Measurements from ENCODE around the gene GALNT16. TPM values are rescaled to one million over a fixed set of nuclear protein-coding genes. Genes with fewer than 3 reads are reported as not detected.

The GALNT16 gene
- total RNA-seq, 1 donor from 2014 or later: 3.5 TPM

DNA sequence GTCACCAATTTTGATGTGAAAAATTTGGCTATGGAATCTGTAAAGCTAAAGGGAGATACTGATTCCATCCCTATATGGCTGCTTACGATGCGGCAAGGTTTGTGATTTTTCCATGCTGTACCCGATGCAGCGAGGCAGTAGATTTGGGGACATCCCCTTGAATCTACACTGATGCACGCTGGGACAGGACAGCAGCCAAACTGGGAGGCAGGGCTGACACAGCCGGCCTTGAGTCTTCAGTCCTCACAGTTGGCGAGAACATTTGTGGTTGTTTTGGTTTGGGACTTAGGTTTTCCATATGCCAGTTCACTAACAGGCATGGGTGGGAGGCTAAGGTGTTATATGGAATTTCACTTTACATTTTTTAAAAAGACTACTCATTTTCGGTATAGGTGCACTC, 3.8 kb downstream of the GALNT16 start:
- DNase-seq (no peak), ATAC-seq (no peak)
- H3K27ac ChIP-seq: no peak overlapping the region
- TF ChIP-seq, protein P1, sequence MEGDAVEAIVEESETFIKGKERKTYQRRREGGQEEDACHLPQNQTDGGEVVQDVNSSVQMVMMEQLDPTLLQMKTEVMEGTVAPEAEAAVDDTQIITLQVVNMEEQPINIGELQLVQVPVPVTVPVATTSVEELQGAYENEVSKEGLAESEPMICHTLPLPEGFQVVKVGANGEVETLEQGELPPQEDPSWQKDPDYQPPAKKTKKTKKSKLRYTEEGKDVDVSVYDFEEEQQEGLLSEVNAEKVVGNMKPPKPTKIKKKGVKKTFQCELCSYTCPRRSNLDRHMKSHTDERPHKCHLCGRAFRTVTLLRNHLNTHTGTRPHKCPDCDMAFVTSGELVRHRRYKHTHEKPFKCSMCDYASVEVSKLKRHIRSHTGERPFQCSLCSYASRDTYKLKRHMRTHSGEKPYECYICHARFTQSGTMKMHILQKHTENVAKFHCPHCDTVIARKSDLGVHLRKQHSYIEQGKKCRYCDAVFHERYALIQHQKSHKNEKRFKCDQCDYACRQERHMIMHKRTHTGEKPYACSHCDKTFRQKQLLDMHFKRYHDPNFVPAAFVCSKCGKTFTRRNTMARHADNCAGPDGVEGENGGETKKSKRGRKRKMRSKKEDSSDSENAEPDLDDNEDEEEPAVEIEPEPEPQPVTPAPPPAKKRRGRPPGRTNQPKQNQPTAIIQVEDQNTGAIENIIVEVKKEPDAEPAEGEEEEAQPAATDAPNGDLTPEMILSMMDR (IDR thresholded peaks at IDR 0.05): no peak
- intact Hi-C loops (cut with DNase I): no loop called here
- no peaks in the 10 kb centered on the region for H3K9me3 ChIP-seq
- H3K36me3 ChIP-seq: no peaks in the 10 kb centered on the region
- peaks cover 61% of the 10 kb centered on the region for H3K27me3 ChIP-seq (ENCODE audit: low read depth)
- peaks cover 8% of the 10 kb centered on the region for H3K4me1 ChIP-seq
- H3K4me3 ChIP-seq: no peak overlapping the region

DNA sequence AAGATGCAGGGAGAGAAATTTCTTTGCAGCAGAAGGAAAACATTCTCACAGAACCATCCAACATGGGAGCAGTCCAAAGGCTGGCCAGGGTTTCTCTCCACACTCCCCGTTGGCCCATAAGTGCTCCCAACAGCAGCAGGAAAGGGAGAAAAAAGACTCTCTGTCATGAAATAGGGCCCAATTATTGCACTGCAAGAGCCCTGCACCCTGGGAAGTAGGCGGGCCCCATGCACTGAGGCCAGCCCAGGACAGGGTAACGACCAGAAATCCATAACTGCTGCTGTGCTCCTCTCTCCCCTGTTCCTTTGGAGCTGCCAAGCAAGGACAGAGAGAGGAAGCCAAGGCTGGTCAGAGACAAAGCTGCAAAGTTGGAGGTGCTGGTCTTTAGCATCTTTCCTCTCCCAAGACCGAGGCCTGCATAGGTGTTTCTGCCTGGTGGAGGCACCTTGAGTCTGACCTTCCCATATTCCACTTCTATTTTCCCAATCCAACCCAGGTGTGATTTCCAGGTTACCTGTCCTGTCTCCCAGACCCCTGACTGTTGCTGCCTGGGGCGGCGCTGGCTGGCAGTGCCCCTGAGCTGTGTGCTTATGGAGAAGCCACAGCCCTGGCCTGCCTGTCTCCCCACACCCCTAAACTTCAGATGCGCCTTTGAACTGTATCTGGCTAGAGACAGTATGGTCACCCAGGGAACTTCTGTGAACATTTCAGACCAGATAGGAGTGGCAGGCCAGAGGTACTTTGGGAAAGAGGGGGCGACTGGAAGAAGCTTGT, 6.8 kb downstream of the GALNT16 start:
- Histone ChIP-seq H3K4me1 (no peaks in the 10 kb centered on the region), H3K9me3 (no peaks in the 10 kb centered on the region), H3K27ac (no peak overlapping the region), H3K4me3 (no peak overlapping the region), H3K36me3 (no peaks in the 10 kb centered on the region), H3K27me3 (ENCODE audit: low read depth) (peaks cover 31% of the 10 kb centered on the region)
- intact Hi-C loops (cut with DNase I): no loop called here
- DNase-seq (no peak), ATAC-seq (no peak)
- TF ChIP-seq, protein P1 (IDR thresholded peaks at IDR 0.05): no peak

DNA sequence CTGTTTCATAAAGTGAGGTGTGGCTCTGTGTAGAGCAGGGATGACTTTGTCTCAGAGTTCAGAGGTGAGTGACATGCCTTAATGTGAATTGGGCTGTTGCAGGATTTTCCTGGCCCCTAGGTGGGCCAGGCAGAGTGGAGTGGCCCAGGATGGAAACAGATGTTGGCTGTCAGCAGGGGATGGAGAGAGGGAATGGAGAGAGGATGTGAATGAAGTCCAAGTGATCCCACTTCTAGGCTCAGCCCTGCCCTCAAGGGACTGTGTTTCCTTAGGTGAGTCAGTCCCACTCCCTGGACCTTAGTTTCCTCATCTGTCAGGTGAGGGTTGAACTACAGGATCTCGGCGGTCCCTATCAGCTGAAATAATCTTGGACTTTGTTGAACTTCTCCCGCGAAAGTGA, 7.5 kb downstream of the GALNT16 start:
- Histone ChIP-seq H3K27ac (no peak overlapping the region), H3K4me1 (no peaks in the 10 kb centered on the region), H3K4me3 (no peak overlapping the region), H3K36me3 (no peaks in the 10 kb centered on the region), H3K27me3 (ENCODE audit: low read depth) (peaks cover 23% of the 10 kb centered on the region), H3K9me3 (no peaks in the 10 kb centered on the region)
- TF ChIP-seq, protein P1 (IDR thresholded peaks at IDR 0.05): no peak
- ATAC-seq: no peak
- intact Hi-C loops (cut with DNase I): no loop called here
- no peak for DNase-seq

DNA sequence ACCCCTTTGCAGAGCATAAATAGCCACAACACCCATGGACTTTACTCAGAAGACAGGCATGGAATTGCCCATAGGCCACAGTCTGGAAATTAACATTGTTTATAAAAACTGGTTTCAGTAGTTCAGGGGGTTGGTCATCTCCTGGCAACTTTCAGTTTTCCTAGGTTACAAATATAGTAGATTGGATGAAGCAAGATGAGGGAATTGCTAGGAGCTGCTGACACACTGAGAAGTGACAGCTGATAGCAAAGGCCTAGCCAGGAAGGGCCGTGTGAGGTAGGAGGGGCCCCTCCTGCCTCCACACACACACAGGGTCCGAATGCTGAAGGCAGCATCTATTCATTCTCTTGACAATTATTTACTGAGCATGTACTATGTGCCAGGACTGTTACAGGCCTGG, 8.3 kb downstream of the GALNT16 start:
- H3K36me3 ChIP-seq: no peaks in the 10 kb centered on the region
- intact Hi-C loops (cut with DNase I): no loop called here
- ATAC-seq (no peak), DNase-seq (no peak)
- no peaks in the 10 kb centered on the region for H3K9me3 ChIP-seq
- no peak overlapping the region for H3K27ac ChIP-seq
- TF ChIP-seq, protein P1 (IDR thresholded peaks at IDR 0.05): no peak
- H3K4me1 ChIP-seq: no peaks in the 10 kb centered on the region
- peaks cover 16% of the 10 kb centered on the region for H3K27me3 ChIP-seq (ENCODE audit: low read depth)
- no peak overlapping the region for H3K4me3 ChIP-seq

DNA sequence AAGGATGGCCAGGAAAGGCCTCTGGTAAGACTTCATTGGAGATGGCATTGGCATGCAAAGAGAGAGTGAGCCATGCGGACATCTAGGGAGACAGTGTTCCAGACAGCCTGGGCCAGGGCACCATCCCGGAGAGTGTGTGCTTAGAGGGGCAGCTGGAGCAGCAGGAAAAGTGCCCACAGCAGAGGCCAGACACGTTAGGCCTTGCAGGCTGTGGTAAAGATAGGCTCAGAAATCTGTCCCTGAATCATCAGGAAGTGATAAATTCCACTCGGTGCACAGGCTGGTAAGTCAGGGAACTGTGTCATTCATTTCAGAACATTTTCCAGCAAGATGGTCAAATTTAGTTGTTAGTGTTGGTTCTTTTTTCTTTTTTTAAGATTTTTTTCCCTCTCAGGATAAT, 8.8 kb downstream of the GALNT16 start:
- peaks cover 14% of the 10 kb centered on the region for H3K27me3 ChIP-seq (ENCODE audit: low read depth)
- intact Hi-C loops (cut with DNase I): no loop called here
- no peaks in the 10 kb centered on the region for H3K9me3 ChIP-seq
- no peak overlapping the region for H3K4me3 ChIP-seq
- TF ChIP-seq, protein P1 (IDR thresholded peaks at IDR 0.05): no peak
- H3K36me3 ChIP-seq: no peaks in the 10 kb centered on the region
- DNase-seq: no peak
- H3K27ac ChIP-seq: no peak overlapping the region
- no peak for ATAC-seq
- no peaks in the 10 kb centered on the region for H3K4me1 ChIP-seq

All from lower lobe of right lung (tissue), 2 donors.